Measurements from ENCODE around the gene ANKRD44. TPM values are rescaled to one million over a fixed set of nuclear protein-coding genes. Genes with fewer than 3 reads are reported as not detected.

The ANKRD44 gene
- total RNA-seq, 1 experiment from 2014 or later, result 2.4 TPM

DNA sequence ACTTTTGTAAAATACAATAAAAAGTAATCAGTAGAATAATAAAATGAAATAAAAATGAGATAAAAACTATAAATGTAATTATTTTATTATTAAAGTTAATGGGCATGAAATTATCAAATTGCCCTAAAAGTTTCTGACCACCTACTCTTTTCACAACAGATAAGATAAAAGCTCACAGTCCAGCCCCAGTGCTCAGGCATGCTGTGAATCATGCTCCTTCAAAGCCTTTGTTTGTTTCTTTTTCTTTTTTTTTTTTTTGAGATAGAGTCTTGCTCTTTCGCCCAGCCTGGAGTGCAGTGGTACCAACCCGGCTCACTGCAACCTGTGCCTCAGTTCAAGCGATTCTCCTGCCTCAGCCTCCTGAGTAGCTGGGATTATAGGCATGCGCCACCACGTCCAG lies 181.7 kb downstream of the ANKRD44 start:
- Histone ChIP-seq H3K36me3 (ENCODE audit: low read depth, low read length) (no peaks in the 10 kb centered on the region), H4K20me1 (ENCODE audit: low read length) (no peaks in the 10 kb centered on the region), H3K4me3 (ENCODE audit: low read length) (no peak overlapping the region), H3K27ac (ENCODE audit: low read length) (no peak overlapping the region), H3K9ac (ENCODE audit: low read length) (no peak overlapping the region), H3K79me2 (ENCODE audit: low read length) (no peaks in the 10 kb centered on the region), H3K4me2 (ENCODE audit: low read length) (no peak overlapping the region), H3K9me2 (replicated peaks; ENCODE audit: low read length) (no peaks in the 10 kb centered on the region), H3K4me1 (ENCODE audit: insufficient read depth, low read length) (no peaks in the 10 kb centered on the region), H3K27me3 (ENCODE audit: low read length) (no peaks in the 10 kb centered on the region), H3K9me3 (ENCODE audit: low read length) (no peaks in the 10 kb centered on the region), H3F3A (ENCODE audit: low read length, unreplicated experiment) (no peaks in the 10 kb centered on the region), H2AFZ (ENCODE audit: low read length) (no peak overlapping the region)
- ChIA-PET CTCF (no interaction called here), POLR2A (ENCODE audit: unreplicated experiment) (no interaction called here)
- TF ChIP-seq EZH2 (IDR thresholded peaks at IDR 0.05; ENCODE audit: low read length, unreplicated experiment) (no peak), EZH2phosphoT487 (IDR thresholded peaks at IDR 0.05; ENCODE audit: borderline replicate concordance, low read length) (no peak)
- TF ChIP-seq, protein P1, sequence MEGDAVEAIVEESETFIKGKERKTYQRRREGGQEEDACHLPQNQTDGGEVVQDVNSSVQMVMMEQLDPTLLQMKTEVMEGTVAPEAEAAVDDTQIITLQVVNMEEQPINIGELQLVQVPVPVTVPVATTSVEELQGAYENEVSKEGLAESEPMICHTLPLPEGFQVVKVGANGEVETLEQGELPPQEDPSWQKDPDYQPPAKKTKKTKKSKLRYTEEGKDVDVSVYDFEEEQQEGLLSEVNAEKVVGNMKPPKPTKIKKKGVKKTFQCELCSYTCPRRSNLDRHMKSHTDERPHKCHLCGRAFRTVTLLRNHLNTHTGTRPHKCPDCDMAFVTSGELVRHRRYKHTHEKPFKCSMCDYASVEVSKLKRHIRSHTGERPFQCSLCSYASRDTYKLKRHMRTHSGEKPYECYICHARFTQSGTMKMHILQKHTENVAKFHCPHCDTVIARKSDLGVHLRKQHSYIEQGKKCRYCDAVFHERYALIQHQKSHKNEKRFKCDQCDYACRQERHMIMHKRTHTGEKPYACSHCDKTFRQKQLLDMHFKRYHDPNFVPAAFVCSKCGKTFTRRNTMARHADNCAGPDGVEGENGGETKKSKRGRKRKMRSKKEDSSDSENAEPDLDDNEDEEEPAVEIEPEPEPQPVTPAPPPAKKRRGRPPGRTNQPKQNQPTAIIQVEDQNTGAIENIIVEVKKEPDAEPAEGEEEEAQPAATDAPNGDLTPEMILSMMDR (conservative IDR thresholded peaks at IDR 0.05; ENCODE audit: low read depth, low read length), result no peak
- no TSS peak for BruUV-seq (replicated peaks)
- intact Hi-C loops (cut with micrococcal nuclease), result no loop called here
- ATAC-seq (no peak), DNase-seq (no peak)

DNA sequence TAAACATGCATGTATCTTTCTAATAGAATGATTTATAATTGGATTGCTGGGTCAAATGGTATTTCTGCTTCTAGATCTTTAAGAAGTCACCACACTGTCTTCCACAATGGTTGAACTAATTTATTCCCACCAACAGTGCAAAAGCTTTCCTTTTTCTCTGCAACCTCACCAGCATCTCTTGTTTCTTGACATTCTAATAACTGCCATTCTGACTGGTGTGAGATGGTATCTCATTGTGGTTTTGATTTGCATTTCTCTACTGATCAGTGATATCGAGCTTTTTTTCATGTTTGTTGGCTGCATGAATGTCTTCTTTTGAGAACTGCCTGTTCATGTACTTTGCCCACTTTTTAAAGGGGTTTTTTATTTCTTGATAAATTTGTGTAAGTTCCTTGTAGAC lies 182.5 kb downstream of the ANKRD44 start:
- Histone ChIP-seq H3K27ac (ENCODE audit: low read length) (no peak overlapping the region), H3K27me3 (ENCODE audit: low read length) (no peaks in the 10 kb centered on the region), H3F3A (ENCODE audit: low read length, unreplicated experiment) (no peaks in the 10 kb centered on the region), H3K9me3 (ENCODE audit: low read length) (no peaks in the 10 kb centered on the region), H4K20me1 (ENCODE audit: low read length) (no peaks in the 10 kb centered on the region), H3K9me2 (replicated peaks; ENCODE audit: low read length) (no peaks in the 10 kb centered on the region), H3K9ac (ENCODE audit: low read length) (no peak overlapping the region), H3K79me2 (ENCODE audit: low read length) (no peaks in the 10 kb centered on the region), H3K4me1 (ENCODE audit: insufficient read depth, low read length) (no peaks in the 10 kb centered on the region), H3K36me3 (ENCODE audit: low read depth, low read length) (no peaks in the 10 kb centered on the region), H3K4me2 (ENCODE audit: low read length) (no peak overlapping the region), H2AFZ (ENCODE audit: low read length) (no peak overlapping the region), H3K4me3 (ENCODE audit: low read length) (no peak overlapping the region)
- ATAC-seq (no peak), DNase-seq (no peak)
- POLR2A ChIA-PET (ENCODE audit: unreplicated experiment), result no interaction called here
- BruUV-seq (replicated peaks), result no TSS peak
- CTCF ChIA-PET, result interaction anchor here (1.7 kb wide), 1 partner anchor 9 kb away, joined by 4 read pairs; no protein-coding TSS in a partner anchor
- intact Hi-C loops (cut with micrococcal nuclease), result no loop called here
- TF ChIP-seq EZH2 (IDR thresholded peaks at IDR 0.05; ENCODE audit: low read length, unreplicated experiment) (no peak), EZH2phosphoT487 (IDR thresholded peaks at IDR 0.05; ENCODE audit: borderline replicate concordance, low read length) (no peak)
- TF ChIP-seq, protein P1 (conservative IDR thresholded peaks at IDR 0.05; ENCODE audit: low read depth, low read length), result no peak

GRCh38 chr2:197126630-197127352 lies 183.8 kb downstream of the ANKRD44 start:
- CTCF ChIA-PET, result interaction anchor here (1.7 kb wide), 1 partner anchor 10 kb away, joined by 4 read pairs; no protein-coding TSS in a partner anchor
- no peak overlapping the region for H3K4me3 ChIP-seq (ENCODE audit: low read length)

More at GRCh38 chr2:197126630-197127352, 183.8 kb downstream of the ANKRD44 start:
- Histone ChIP-seq H3K27ac (ENCODE audit: low read length) (no peak overlapping the region), H3K79me2 (ENCODE audit: low read length) (no peaks in the 10 kb centered on the region), H3K4me2 (ENCODE audit: low read length) (no peak overlapping the region), H2AFZ (ENCODE audit: low read length) (no peak overlapping the region), H3K36me3 (ENCODE audit: low read depth, low read length) (no peaks in the 10 kb centered on the region), H4K20me1 (ENCODE audit: low read length) (no peaks in the 10 kb centered on the region), H3K9ac (ENCODE audit: low read length) (no peak overlapping the region), H3F3A (ENCODE audit: low read length, unreplicated experiment) (no peaks in the 10 kb centered on the region), H3K9me3 (ENCODE audit: low read length) (no peaks in the 10 kb centered on the region), H3K4me1 (ENCODE audit: insufficient read depth, low read length) (no peaks in the 10 kb centered on the region), H3K27me3 (ENCODE audit: low read length) (no peaks in the 10 kb centered on the region), H3K9me2 (replicated peaks; ENCODE audit: low read length) (no peaks in the 10 kb centered on the region)
- DNase-seq (no peak), ATAC-seq (no peak)
- TF ChIP-seq EZH2phosphoT487 (IDR thresholded peaks at IDR 0.05; ENCODE audit: borderline replicate concordance, low read length) (no peak), EZH2 (IDR thresholded peaks at IDR 0.05; ENCODE audit: low read length, unreplicated experiment) (no peak)
- TF ChIP-seq, protein P1 (conservative IDR thresholded peaks at IDR 0.05; ENCODE audit: low read depth, low read length), result no peak
- POLR2A ChIA-PET (ENCODE audit: unreplicated experiment), result no interaction called here
- no TSS peak for BruUV-seq (replicated peaks)
- intact Hi-C loops (cut with micrococcal nuclease), result no loop called here

All from PC-3 (cell line).